Measurements from ENCODE around the gene NUP98.

The NUP98 gene

GRCh38 chr11:3736816-3737215 lies 60.5 kb downstream of the NUP98 start:
- peak in 1 of 2 experiments; percentile 8 for DNase-seq (ENCODE audit: low read depth in 2 of 2)

GRCh38 chr11:3735827-3736226 lies 61.5 kb downstream of the NUP98 start:
- DNase-seq (ENCODE audit: low read depth in 2 of 2) = no peak

GRCh38 chr11:3732671-3733436 lies 64.5 kb downstream of the NUP98 start:
- no peak for DNase-seq (ENCODE audit: low read depth in 2 of 2)

GRCh38 chr11:3723014-3723708 lies 74.2 kb downstream of the NUP98 start:
- peak; percentile 97 to 98 for DNase-seq (ENCODE audit: low read depth in 2 of 2)

- DNase-seq (ENCODE audit: low read depth in 2 of 2) = no peak
These were observed 75.3 kb downstream of the NUP98 start for GRCh38 chr11:3722100-3722499.

GRCh38 chr11:3720997-3721396 lies 76.4 kb downstream of the NUP98 start:
- DNase-seq (ENCODE audit: low read depth in 2 of 2) = no peak

GRCh38 chr11:3712274-3712673 lies 85.1 kb downstream of the NUP98 start:
- DNase-seq (ENCODE audit: low read depth in 2 of 2) = no peak

- DNase-seq (ENCODE audit: low read depth in 2 of 2) = peak; percentile 45 to 47
These were observed 86.7 kb downstream of the NUP98 start for GRCh38 chr11:3710485-3711259.

GRCh38 chr11:3709977-3710376 lies 87.4 kb downstream of the NUP98 start:
- no peak for DNase-seq (ENCODE audit: low read depth in 2 of 2)

GRCh38 chr11:3707176-3707575 lies 90.2 kb downstream of the NUP98 start:
- no peak for DNase-seq (ENCODE audit: low read depth in 2 of 2)

GRCh38 chr11:3703383-3703782 lies 94.0 kb downstream of the NUP98 start:
- DNase-seq (ENCODE audit: low read depth in 2 of 2) = no peak

- no peak for DNase-seq (ENCODE audit: low read depth in 2 of 2)
These were observed 96.4 kb downstream of the NUP98 start for GRCh38 chr11:3700910-3701309.

GRCh38 chr11:3700410-3700809 lies 96.9 kb downstream of the NUP98 start:
- no peak for DNase-seq (ENCODE audit: low read depth in 2 of 2)

GRCh38 chr11:3686751-3687150 lies 110.6 kb downstream of the NUP98 start:
- DNase-seq (ENCODE audit: low read depth in 2 of 2) = no peak

- DNase-seq (ENCODE audit: low read depth in 2 of 2) = no peak
These were observed 111.4 kb downstream of the NUP98 start for GRCh38 chr11:3685923-3686322.

- DNase-seq (ENCODE audit: low read depth in 2 of 2) = no peak
These were observed 112.6 kb downstream of the NUP98 start for GRCh38 chr11:3684819-3685172.

- no peak for DNase-seq (ENCODE audit: low read depth in 2 of 2)
These were observed 113.1 kb downstream of the NUP98 start for GRCh38 chr11:3684129-3684818.

GRCh38 chr11:3683039-3683438 lies 114.3 kb downstream of the NUP98 start:
- no peak for DNase-seq (ENCODE audit: low read depth in 2 of 2)

GRCh38 chr11:3679077-3679476 lies 118.3 kb downstream of the NUP98 start:
- DNase-seq (ENCODE audit: low read depth in 2 of 2) = no peak

- no peak for DNase-seq (ENCODE audit: low read depth in 2 of 2)
These were observed 121.4 kb downstream of the NUP98 start for GRCh38 chr11:3675971-3676370.

- peak in 1 of 2 experiments; percentile 4 for DNase-seq (ENCODE audit: low read depth in 2 of 2)
These were observed 123.2 kb downstream of the NUP98 start for GRCh38 chr11:3674189-3674588.
